Progenitor cell of endocrine pancreas (in vitro differentiated cells): Measurements from ENCODE around the gene TPSG1. TPM values are rescaled to one million over a fixed set of nuclear protein-coding genes. Genes with fewer than 3 reads are reported as not detected.
"Not testable (repeated sequence)": the region's sequence is repeated elsewhere in the genome, so short reads cannot be mapped to it uniquely, and the experiment has no call there.

Source experiments
- DNase-seq: peaks from one replicate; pipeline ENCODE4 v3.0.0; 2021; ENCODE audit warnings: low spot score; ENCODE audit not compliant: unreplicated experiment
- H3K27ac Mint-ChIP-seq: 2 replicates; pipeline ENCODE4 v1.8.0; 2021; ENCODE audit warnings: mild to moderate bottlenecking, moderate library complexity, mixed read lengths
- H3K27me3 Mint-ChIP-seq: 2 replicates; pipeline ENCODE4 v1.8.0; 2021; ENCODE audit warnings: mixed read lengths
- H3K36me3 Mint-ChIP-seq: 2 replicates; pipeline ENCODE4 v1.8.0; 2022; ENCODE audit warnings: mixed read lengths; ENCODE audit not compliant: insufficient read depth
- H3K4me1 Mint-ChIP-seq: 2 replicates; pipeline ENCODE4 v1.8.0; 2021; ENCODE audit warnings: low read depth, mixed read lengths
- H3K4me3 Mint-ChIP-seq: 2 replicates; pipeline ENCODE4 v1.8.0; 2021; ENCODE audit warnings: low read depth, mild to moderate bottlenecking, moderate library complexity, mixed read lengths
- H3K9me3 Mint-ChIP-seq: 2 replicates; pipeline ENCODE4 v1.8.0; 2021; ENCODE audit warnings: low read depth, mixed read lengths
- CTCF ChIP-seq: fragments of 200-600 bp; sonication (generic); IDR thresholded peaks from one replicate; pipeline ENCODE4 v1.5.0; 2021; ENCODE audit warnings: antibody characterized with exemption, mild to moderate bottlenecking; ENCODE audit not compliant: unreplicated experiment
- total RNA-seq: library from RNA; stranded (reverse); gene quantifications from 2 replicates; pipeline ENCODE4 v1.2.1, GENCODE V29; 2021

The TPSG1 gene
- total RNA-seq, 1 donor from 2014 or later, result not detected

- peaks cover 20% of the 10 kb centered on the region for H3K27me3 Mint-ChIP-seq
- no peak for TF ChIP-seq CTCF
- no peak overlapping the region for H3K27ac Mint-ChIP-seq
- no peaks in the 10 kb centered on the region for H3K9me3 Mint-ChIP-seq
- no peak overlapping the region for H3K4me3 Mint-ChIP-seq
- H3K36me3 Mint-ChIP-seq, result no peaks in the 10 kb centered on the region
- H3K4me1 Mint-ChIP-seq, result no peaks in the 10 kb centered on the region
- no peak for DNase-seq
These were observed 33.1 kb upstream of the TPSG1 start for GRCh38 chr16:1258225-1258600.

- Mint-ChIP-seq H3K4me3 (no peak overlapping the region), H3K27me3 (peaks cover 20% of the 10 kb centered on the region), H3K4me1 (no peaks in the 10 kb centered on the region), H3K36me3 (no peaks in the 10 kb centered on the region), H3K27ac (no peak overlapping the region), H3K9me3 (no peaks in the 10 kb centered on the region)
- DNase-seq, result no peak
- no peak for TF ChIP-seq CTCF
These were observed 32.6 kb upstream of the TPSG1 start for GRCh38 chr16:1257561-1258224.

- Mint-ChIP-seq H3K27ac (no peak overlapping the region), H3K36me3 (no peaks in the 10 kb centered on the region), H3K4me3 (no peak overlapping the region), H3K9me3 (no peaks in the 10 kb centered on the region), H3K27me3 (peaks cover 14% of the 10 kb centered on the region), H3K4me1 (no peaks in the 10 kb centered on the region)
- no peak for TF ChIP-seq CTCF
- DNase-seq, result no peak
These were observed 31.8 kb upstream of the TPSG1 start for GRCh38 chr16:1256874-1257322.

- H3K9me3 Mint-ChIP-seq, DNase-seq, H3K4me1 Mint-ChIP-seq, H3K36me3 Mint-ChIP-seq, H3K27ac Mint-ChIP-seq, H3K4me3 Mint-ChIP-seq: not testable (repeated sequence)
- peaks cover 13% of the 10 kb centered on the region for H3K27me3 Mint-ChIP-seq
These were observed 31.3 kb upstream of the TPSG1 start for GRCh38 chr16:1256296-1256873.

- H3K9me3 Mint-ChIP-seq, result not testable (repeated sequence)
These were observed 30.4 kb upstream of the TPSG1 start, which contains the start of gene TPSD1 for GRCh38 chr16:1255276-1256122. TSS of gene TPSD1 (plus strand) at chr16:1256069. CDS start at chr16:1256281, 212 bp downstream.

GRCh38 chr16:1254821-1255220, 29.8 kb upstream of the TPSG1 start:
- not testable (repeated sequence) for H3K4me1 Mint-ChIP-seq, H3K9me3 Mint-ChIP-seq, DNase-seq, H3K27ac Mint-ChIP-seq, H3K27me3 Mint-ChIP-seq, H3K36me3 Mint-ChIP-seq, H3K4me3 Mint-ChIP-seq

More at GRCh38 chr16:1255276-1256122, 30.4 kb upstream of the TPSG1 start, which contains the start of gene TPSD1:
- H3K4me3 Mint-ChIP-seq, H3K36me3 Mint-ChIP-seq, H3K4me1 Mint-ChIP-seq, H3K27ac Mint-ChIP-seq, DNase-seq, H3K27me3 Mint-ChIP-seq: not testable (repeated sequence)

- H3K4me3 Mint-ChIP-seq, result not testable (repeated sequence)
These were observed 28.8 kb upstream of the TPSG1 start for GRCh38 chr16:1253701-1254364.

GRCh38 chr16:1249031-1249755, 24.1 kb upstream of the TPSG1 start:
- not testable (repeated sequence) for H3K9me3 Mint-ChIP-seq, H3K36me3 Mint-ChIP-seq, DNase-seq, H3K4me1 Mint-ChIP-seq, H3K4me3 Mint-ChIP-seq, H3K27ac Mint-ChIP-seq
- peaks cover 21% of the 10 kb centered on the region for H3K27me3 Mint-ChIP-seq

More at GRCh38 chr16:1253701-1254364, 28.8 kb upstream of the TPSG1 start:
- not testable (repeated sequence) for H3K4me1 Mint-ChIP-seq, H3K27me3 Mint-ChIP-seq, H3K36me3 Mint-ChIP-seq, H3K27ac Mint-ChIP-seq, DNase-seq, H3K9me3 Mint-ChIP-seq
